HG03520 (cell line): ENCODE data around the gene UGT1A7.
"Not testable (repeated sequence)": the region's sequence is repeated elsewhere in the genome, so short reads cannot be mapped to it uniquely, and the experiment has no call there.

Experiments
- ATAC-seq: cut with Tn5 transposase; IDR thresholded peaks from one replicate; pipeline ENCODE4 v1.9.1; 2021; ENCODE audit warnings: mild to moderate bottlenecking, moderate library complexity; ENCODE audit not compliant: unreplicated experiment

UGT1A7 gene

GRCh38 chr2:233711312-233712008, 29.8 kb downstream of the UGT1A7 start:
- ATAC-seq: no peak

- ATAC-seq: no peak
Observed at GRCh38 chr2:233712611-233713261, 31.0 kb downstream of the UGT1A7 start, which contains the start of gene UGT1A5. UGT1A5 (plus strand) TSS chr2:233712907; CDS start chr2:233712992, 85 bp downstream.

GRCh38 chr2:233713262-233713615, 31.5 kb downstream of the UGT1A7 start:
- ATAC-seq: no peak

- ATAC-seq: no peak
Observed at GRCh38 chr2:233714121-233714520, 32.4 kb downstream of the UGT1A7 start.

- ATAC-seq: no peak
Observed at GRCh38 chr2:233718552-233718951, 36.9 kb downstream of the UGT1A7 start, which contains the start of gene UGT1A4. UGT1A4 (plus strand) TSS chr2:233718736; CDS start chr2:233718821, 85 bp downstream.

- ATAC-seq: no peak
Observed at GRCh38 chr2:233728723-233729301, 47.1 kb downstream of the UGT1A7 start, which contains the start of gene UGT1A3. UGT1A3 (plus strand) TSS chr2:233729042; CDS start chr2:233729127, 85 bp downstream.

GRCh38 chr2:233736868-233737653, 55.4 kb downstream of the UGT1A7 start:
- not testable (repeated sequence) for ATAC-seq

GRCh38 chr2:233740870-233741269, 59.2 kb downstream of the UGT1A7 start:
- ATAC-seq: no peak

- ATAC-seq: no peak
Observed at GRCh38 chr2:233743464-233744259, 62.0 kb downstream of the UGT1A7 start.

GRCh38 chr2:233745073-233745755, 63.5 kb downstream of the UGT1A7 start:
- no peak for ATAC-seq

- not testable (repeated sequence) for ATAC-seq
Observed at GRCh38 chr2:233745838-233746237, 64.1 kb downstream of the UGT1A7 start.

GRCh38 chr2:233746475-233747282, 65.0 kb downstream of the UGT1A7 start:
- no peak for ATAC-seq

- ATAC-seq: no peak
Observed at GRCh38 chr2:233747283-233747544, 65.5 kb downstream of the UGT1A7 start.

GRCh38 chr2:233750689-233751088, 69.0 kb downstream of the UGT1A7 start:
- not testable (repeated sequence) for ATAC-seq

GRCh38 chr2:233751212-233752009, 69.7 kb downstream of the UGT1A7 start:
- ATAC-seq: not testable (repeated sequence)

GRCh38 chr2:233754872-233755611, 73.3 kb downstream of the UGT1A7 start:
- no peak for ATAC-seq

GRCh38 chr2:233756429-233757081, 74.9 kb downstream of the UGT1A7 start:
- ATAC-seq: no peak
